ENCODE measurements around the gene ZCRB1. TPM values are rescaled to one million over a fixed set of nuclear protein-coding genes. Genes with fewer than 3 reads are reported as not detected.

The ZCRB1 gene
- total RNA-seq, 1 donor from 2014 or later = 31.5 TPM

GRCh38 chr12:42315108-42315507 is 10.8 kb downstream of the ZCRB1 start:
- Mint-ChIP-seq H3K9me3 (ENCODE audit: unreplicated experiment) (no peaks in the 10 kb centered on the region), H3K36me3 (ENCODE audit: low read depth, unreplicated experiment) (no peaks in the 10 kb centered on the region), H3K27me3 (ENCODE audit: unreplicated experiment) (no peaks in the 10 kb centered on the region), H3K27ac (ENCODE audit: unreplicated experiment) (no peak overlapping the region), H3K4me1 (ENCODE audit: unreplicated experiment) (no peaks in the 10 kb centered on the region), H3K4me3 (ENCODE audit: unreplicated experiment) (no peak overlapping the region)
- TF ChIP-seq, protein P1, sequence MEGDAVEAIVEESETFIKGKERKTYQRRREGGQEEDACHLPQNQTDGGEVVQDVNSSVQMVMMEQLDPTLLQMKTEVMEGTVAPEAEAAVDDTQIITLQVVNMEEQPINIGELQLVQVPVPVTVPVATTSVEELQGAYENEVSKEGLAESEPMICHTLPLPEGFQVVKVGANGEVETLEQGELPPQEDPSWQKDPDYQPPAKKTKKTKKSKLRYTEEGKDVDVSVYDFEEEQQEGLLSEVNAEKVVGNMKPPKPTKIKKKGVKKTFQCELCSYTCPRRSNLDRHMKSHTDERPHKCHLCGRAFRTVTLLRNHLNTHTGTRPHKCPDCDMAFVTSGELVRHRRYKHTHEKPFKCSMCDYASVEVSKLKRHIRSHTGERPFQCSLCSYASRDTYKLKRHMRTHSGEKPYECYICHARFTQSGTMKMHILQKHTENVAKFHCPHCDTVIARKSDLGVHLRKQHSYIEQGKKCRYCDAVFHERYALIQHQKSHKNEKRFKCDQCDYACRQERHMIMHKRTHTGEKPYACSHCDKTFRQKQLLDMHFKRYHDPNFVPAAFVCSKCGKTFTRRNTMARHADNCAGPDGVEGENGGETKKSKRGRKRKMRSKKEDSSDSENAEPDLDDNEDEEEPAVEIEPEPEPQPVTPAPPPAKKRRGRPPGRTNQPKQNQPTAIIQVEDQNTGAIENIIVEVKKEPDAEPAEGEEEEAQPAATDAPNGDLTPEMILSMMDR (IDR thresholded peaks at IDR 0.05; ENCODE audit: unreplicated experiment) = no peak
- no peak for DNase-seq (ENCODE audit: low spot score)

DNA sequence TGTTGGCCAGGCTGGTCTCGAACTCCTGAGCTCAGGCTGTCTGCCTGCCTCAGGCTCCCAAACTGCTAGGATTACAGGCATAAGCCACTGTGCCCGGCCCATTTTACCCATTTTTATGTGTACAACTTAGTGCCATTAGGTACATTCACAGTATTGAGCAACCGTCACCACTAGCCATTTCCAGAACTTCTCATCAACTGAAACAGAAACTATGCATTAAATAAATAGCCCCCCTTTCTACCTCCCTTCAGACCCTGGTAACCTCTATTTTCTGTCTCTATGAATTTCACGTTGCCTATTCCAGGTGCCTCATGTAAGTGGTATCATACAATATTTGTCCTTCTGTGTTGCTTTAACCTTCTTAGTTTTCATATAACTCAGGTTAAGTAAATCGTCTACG is 15.9 kb downstream of the ZCRB1 start:
- H3K4me1 Mint-ChIP-seq (ENCODE audit: unreplicated experiment) = no peaks in the 10 kb centered on the region
- H3K9me3 Mint-ChIP-seq (ENCODE audit: unreplicated experiment) = no peaks in the 10 kb centered on the region
- H3K27ac Mint-ChIP-seq (ENCODE audit: unreplicated experiment) = no peak overlapping the region
- TF ChIP-seq, protein P1 (IDR thresholded peaks at IDR 0.05; ENCODE audit: unreplicated experiment) = no peak
- H3K36me3 Mint-ChIP-seq (ENCODE audit: low read depth, unreplicated experiment) = no peaks in the 10 kb centered on the region
- no peak for DNase-seq (ENCODE audit: low spot score)
- H3K27me3 Mint-ChIP-seq (ENCODE audit: unreplicated experiment) = no peaks in the 10 kb centered on the region
- H3K4me3 Mint-ChIP-seq (ENCODE audit: unreplicated experiment) = no peak overlapping the region

GRCh38 chr12:42308390-42308789 is 17.5 kb downstream of the ZCRB1 start:
- H3K4me3 Mint-ChIP-seq (ENCODE audit: unreplicated experiment) = no peak overlapping the region

DNA sequence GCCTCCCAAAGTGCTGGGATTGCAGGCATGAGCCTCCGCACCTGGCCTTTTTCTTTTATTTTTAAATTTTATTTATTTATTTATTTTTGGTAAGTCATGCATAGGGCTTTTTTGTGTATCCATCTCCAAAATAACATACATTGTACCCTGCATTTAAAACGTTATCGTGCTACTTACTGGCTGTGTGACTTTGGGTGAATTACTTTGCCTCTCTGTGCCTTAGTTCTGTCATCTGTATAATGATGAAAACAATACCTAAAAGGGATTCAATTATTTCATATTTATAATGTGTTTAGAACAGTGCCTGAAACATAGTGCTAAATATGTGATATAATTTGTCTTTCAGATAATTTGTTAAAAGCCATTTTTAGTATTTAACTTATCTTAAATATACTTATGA is 19.6 kb downstream of the ZCRB1 start:
- Mint-ChIP-seq H3K4me3 (ENCODE audit: unreplicated experiment) (no peak overlapping the region), H3K27ac (ENCODE audit: unreplicated experiment) (no peak overlapping the region), H3K36me3 (ENCODE audit: low read depth, unreplicated experiment) (no peaks in the 10 kb centered on the region), H3K27me3 (ENCODE audit: unreplicated experiment) (no peaks in the 10 kb centered on the region), H3K9me3 (ENCODE audit: unreplicated experiment) (no peaks in the 10 kb centered on the region), H3K4me1 (ENCODE audit: unreplicated experiment) (no peaks in the 10 kb centered on the region)
- TF ChIP-seq, protein P1 (IDR thresholded peaks at IDR 0.05; ENCODE audit: unreplicated experiment) = no peak
- DNase-seq (ENCODE audit: low spot score) = no peak

More at GRCh38 chr12:42308390-42308789, 17.5 kb downstream of the ZCRB1 start:
- Mint-ChIP-seq H3K27ac (ENCODE audit: unreplicated experiment) (no peak overlapping the region), H3K36me3 (ENCODE audit: low read depth, unreplicated experiment) (no peaks in the 10 kb centered on the region), H3K4me1 (ENCODE audit: unreplicated experiment) (no peaks in the 10 kb centered on the region), H3K27me3 (ENCODE audit: unreplicated experiment) (no peaks in the 10 kb centered on the region), H3K9me3 (ENCODE audit: unreplicated experiment) (no peaks in the 10 kb centered on the region)
- DNase-seq (ENCODE audit: low spot score) = no peak
- TF ChIP-seq, protein P1 (IDR thresholded peaks at IDR 0.05; ENCODE audit: unreplicated experiment) = no peak

DNA sequence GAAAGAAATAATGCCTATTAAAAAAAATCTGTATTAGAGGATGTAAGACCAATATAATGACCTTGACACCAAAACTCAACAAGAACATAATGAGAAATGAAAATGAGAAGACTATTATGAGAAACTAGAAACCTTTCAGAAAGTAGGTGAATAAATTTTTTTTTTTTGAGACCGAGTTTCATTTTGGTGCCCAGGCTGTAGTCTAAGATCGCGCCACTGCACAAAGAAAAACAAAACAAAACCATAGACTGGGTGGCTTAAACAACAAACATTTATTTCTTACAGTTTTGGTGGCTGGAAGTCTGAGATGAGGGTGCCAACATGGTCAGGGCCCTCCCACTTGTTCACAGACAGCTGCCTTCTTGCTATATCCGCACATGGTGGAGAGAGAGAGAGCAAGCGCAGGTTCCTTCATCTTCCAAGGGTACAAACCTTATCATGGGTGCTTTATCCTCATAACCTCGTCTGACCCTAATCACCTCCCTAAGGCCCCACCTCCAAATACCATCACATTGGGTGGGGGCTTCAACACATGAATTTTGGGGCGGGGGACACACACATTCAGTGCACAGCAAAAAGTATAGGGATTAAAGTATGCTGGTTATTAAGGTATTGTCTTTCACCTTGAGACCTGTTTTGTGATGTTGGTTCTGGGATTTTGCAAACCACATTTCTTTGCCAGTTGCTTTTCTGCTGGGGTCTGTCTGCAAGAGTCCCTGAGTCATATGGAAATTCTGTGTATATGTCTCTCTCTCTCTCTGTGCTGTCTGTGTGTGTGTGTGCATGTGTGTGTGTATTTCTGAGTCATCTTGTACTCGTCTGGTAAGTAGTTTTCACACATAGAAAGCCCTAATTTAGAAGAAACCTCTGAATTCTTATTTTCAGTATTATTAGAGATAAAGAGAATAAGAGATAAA is 26.2 kb downstream of the ZCRB1 start:
- Mint-ChIP-seq H3K27me3 (ENCODE audit: unreplicated experiment) (peaks cover 2% of the 10 kb centered on the region), H3K27ac (ENCODE audit: unreplicated experiment) (no peak overlapping the region), H3K36me3 (ENCODE audit: low read depth, unreplicated experiment) (no peaks in the 10 kb centered on the region), H3K4me1 (ENCODE audit: unreplicated experiment) (no peaks in the 10 kb centered on the region), H3K9me3 (ENCODE audit: unreplicated experiment) (no peaks in the 10 kb centered on the region), H3K4me3 (ENCODE audit: unreplicated experiment) (no peak overlapping the region)
- DNase-seq (ENCODE audit: low spot score) = no peak
- TF ChIP-seq, protein P1 (IDR thresholded peaks at IDR 0.05; ENCODE audit: unreplicated experiment) = no peak
